GM12864 (cell line): ENCODE results near the gene ZDHHC7.
A peak's percentile ranks its signal among the peaks of the same experiment; 100 is the strongest.

ENCODE experiments used
- DNase-seq: peaks from one replicate; pipeline ENCODE4 v3.0.0-alpha.2; 2011; ENCODE audit warnings: low read depth
- H3K4me3 ChIP-seq: 2 replicates; pipeline ENCODE4 v1.5.1; 2011; ENCODE audit warnings: mild to moderate bottlenecking, low read depth, low read length, control low read depth
- CTCF ChIP-seq: IDR thresholded peaks from 2 replicates; pipeline ENCODE4 v1.5.1; 2011; ENCODE audit warnings: low read depth, mild to moderate bottlenecking, moderate library complexity, low read length, control low read depth, inconsistent platforms; ENCODE audit errors: missing control alignments

Gene ZDHHC7

GRCh38 chr16:85017633-85018032 lies 6.3 kb upstream of the ZDHHC7 start:
- no peak for TF ChIP-seq CTCF
- no peak for DNase-seq
- H3K4me3 ChIP-seq: no peak overlapping the region

GRCh38 chr16:85017151-85017550 lies 5.8 kb upstream of the ZDHHC7 start:
- no peak for TF ChIP-seq CTCF
- DNase-seq: no peak
- no peak overlapping the region for H3K4me3 ChIP-seq

GRCh38 chr16:85015481-85016187 lies 4.3 kb upstream of the ZDHHC7 start:
- TF ChIP-seq CTCF: no peak
- no peak overlapping the region for H3K4me3 ChIP-seq
- DNase-seq: no peak

- no peak overlapping the region for H3K4me3 ChIP-seq
- no peak for TF ChIP-seq CTCF
- DNase-seq: no peak
Measured at GRCh38 chr16:85014311-85014710, 3.0 kb upstream of the ZDHHC7 start.

GRCh38 chr16:85011846-85012284 lies 530 bp upstream of the ZDHHC7 start:
- TF ChIP-seq CTCF: no peak
- peak overlapping the region; percentile 62 for H3K4me3 ChIP-seq
- no peak for DNase-seq

- no peak for TF ChIP-seq CTCF
- no peak for DNase-seq
- peak overlapping the region; percentile 62 for H3K4me3 ChIP-seq
Measured at GRCh38 chr16:85010446-85010930, 847 bp downstream of the ZDHHC7 start.

GRCh38 chr16:85008271-85008670 lies 3.1 kb downstream of the ZDHHC7 start:
- H3K4me3 ChIP-seq: no peak overlapping the region

More at GRCh38 chr16:85008271-85008670, 3.1 kb downstream of the ZDHHC7 start:
- no peak for TF ChIP-seq CTCF
- no peak for DNase-seq
